ENCODE data around the gene NCL.

The NCL gene

DNA sequence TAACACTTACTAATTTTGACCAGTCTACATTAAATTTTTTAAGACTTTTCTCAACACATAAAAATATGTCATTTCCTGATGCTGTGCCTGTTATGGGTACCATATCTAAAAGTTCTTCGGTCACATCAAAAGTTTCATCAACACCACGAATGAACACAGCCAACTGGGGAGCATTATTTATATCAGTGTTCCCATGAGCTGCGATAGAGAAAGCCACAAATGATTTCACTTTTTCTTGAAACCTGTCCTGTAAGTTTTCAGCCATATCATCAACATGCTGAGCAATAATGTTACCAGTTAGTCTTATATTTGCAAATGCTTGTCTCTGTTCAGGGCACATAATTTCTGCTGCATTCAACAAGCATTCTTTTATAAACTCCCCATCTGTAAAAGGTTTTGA lies 30.4 kb upstream of the NCL start:
- Histone ChIP-seq H3K27me3 (ENCODE audit: insufficient read depth, low read length) (no peaks in the 10 kb centered on the region; the same call in 1 of the 2 replicates), H2AFZ (ENCODE audit: low read length) (no peak overlapping the region), H3K36me3 (ENCODE audit: insufficient read depth, low read length) (no peaks in the 10 kb centered on the region), H4K20me1 (ENCODE audit: insufficient read depth, low read length) (no peaks in the 10 kb centered on the region), H3K4me1 (ENCODE audit: insufficient read depth, low read length, severe bottlenecking) (no peaks in the 10 kb centered on the region), H3K4me3 (ENCODE audit: low read depth, low read length, poor library complexity, severe bottlenecking) (no peak overlapping the region), H3K27ac (ENCODE audit: low read depth, low read length, poor library complexity, severe bottlenecking) (no peak overlapping the region), H3K9me3 (ENCODE audit: low read length) (no peaks in the 10 kb centered on the region), H3F3A (ENCODE audit: insufficient read depth, low read length) (no peaks in the 10 kb centered on the region), H3K9ac (ENCODE audit: low read length) (no peak overlapping the region), H3K4me2 (ENCODE audit: low read length) (no peak overlapping the region), H3K9me2 (ENCODE audit: low read depth, low read length) (no peaks in the 10 kb centered on the region), H3K79me2 (ENCODE audit: insufficient read depth, low read length) (no peaks in the 10 kb centered on the region)
- TF ChIP-seq, protein P1, sequence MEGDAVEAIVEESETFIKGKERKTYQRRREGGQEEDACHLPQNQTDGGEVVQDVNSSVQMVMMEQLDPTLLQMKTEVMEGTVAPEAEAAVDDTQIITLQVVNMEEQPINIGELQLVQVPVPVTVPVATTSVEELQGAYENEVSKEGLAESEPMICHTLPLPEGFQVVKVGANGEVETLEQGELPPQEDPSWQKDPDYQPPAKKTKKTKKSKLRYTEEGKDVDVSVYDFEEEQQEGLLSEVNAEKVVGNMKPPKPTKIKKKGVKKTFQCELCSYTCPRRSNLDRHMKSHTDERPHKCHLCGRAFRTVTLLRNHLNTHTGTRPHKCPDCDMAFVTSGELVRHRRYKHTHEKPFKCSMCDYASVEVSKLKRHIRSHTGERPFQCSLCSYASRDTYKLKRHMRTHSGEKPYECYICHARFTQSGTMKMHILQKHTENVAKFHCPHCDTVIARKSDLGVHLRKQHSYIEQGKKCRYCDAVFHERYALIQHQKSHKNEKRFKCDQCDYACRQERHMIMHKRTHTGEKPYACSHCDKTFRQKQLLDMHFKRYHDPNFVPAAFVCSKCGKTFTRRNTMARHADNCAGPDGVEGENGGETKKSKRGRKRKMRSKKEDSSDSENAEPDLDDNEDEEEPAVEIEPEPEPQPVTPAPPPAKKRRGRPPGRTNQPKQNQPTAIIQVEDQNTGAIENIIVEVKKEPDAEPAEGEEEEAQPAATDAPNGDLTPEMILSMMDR (IDR thresholded peaks at IDR 0.05; ENCODE audit: low read length): no peak
- TF ChIP-seq EZH2 (IDR thresholded peaks at IDR 0.05; ENCODE audit: borderline replicate concordance, low read length): no peak

DNA sequence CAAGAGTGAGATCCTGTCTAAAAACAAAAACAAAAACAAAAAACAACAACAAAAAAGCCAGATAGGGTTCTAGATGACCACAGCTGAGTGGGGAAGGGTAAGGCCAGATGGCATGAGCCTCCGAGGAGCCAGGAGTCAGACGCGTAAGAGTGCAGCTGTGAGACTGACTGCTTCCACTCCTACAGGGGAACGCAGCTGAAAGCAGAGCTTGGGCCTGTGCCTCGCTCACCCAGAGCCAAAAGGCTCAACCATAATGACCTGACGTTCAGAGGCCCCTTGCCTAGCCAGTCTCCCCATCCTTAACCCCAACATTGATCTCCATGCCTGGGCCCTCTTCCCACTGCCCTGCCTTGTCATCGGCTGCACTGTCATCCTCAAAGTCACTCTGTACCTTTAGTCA lies 26.5 kb upstream of the NCL start:
- TF ChIP-seq EZH2 (IDR thresholded peaks at IDR 0.05; ENCODE audit: borderline replicate concordance, low read length): no peak
- TF ChIP-seq, protein P1 (IDR thresholded peaks at IDR 0.05; ENCODE audit: low read length): no peak
- no peaks in the 10 kb centered on the region for H3K4me1 ChIP-seq (ENCODE audit: insufficient read depth, low read length, severe bottlenecking)
- no peaks in the 10 kb centered on the region for H3K9me2 ChIP-seq (ENCODE audit: low read depth, low read length)
- no peaks in the 10 kb centered on the region for H3F3A ChIP-seq (ENCODE audit: insufficient read depth, low read length)
- H3K79me2 ChIP-seq (ENCODE audit: insufficient read depth, low read length): no peaks in the 10 kb centered on the region
- no peaks in the 10 kb centered on the region for H3K9me3 ChIP-seq (ENCODE audit: low read length)
- no peak overlapping the region for H3K27ac ChIP-seq (ENCODE audit: low read depth, low read length, poor library complexity, severe bottlenecking)
- no peaks in the 10 kb centered on the region for H3K36me3 ChIP-seq (ENCODE audit: insufficient read depth, low read length)
- H2AFZ ChIP-seq (ENCODE audit: low read length): no peak overlapping the region
- no peaks in the 10 kb centered on the region; the same call in 1 of the 2 replicates for H3K27me3 ChIP-seq (ENCODE audit: insufficient read depth, low read length)
- no peak overlapping the region for H3K4me2 ChIP-seq (ENCODE audit: low read length)
- no peak overlapping the region for H3K4me3 ChIP-seq (ENCODE audit: low read depth, low read length, poor library complexity, severe bottlenecking)
- H4K20me1 ChIP-seq (ENCODE audit: insufficient read depth, low read length): no peaks in the 10 kb centered on the region
- no peak overlapping the region for H3K9ac ChIP-seq (ENCODE audit: low read length)

- no peaks in the 10 kb centered on the region for H3F3A ChIP-seq (ENCODE audit: insufficient read depth, low read length)
- no peak overlapping the region for H3K27ac ChIP-seq (ENCODE audit: low read depth, low read length, poor library complexity, severe bottlenecking)
- H3K4me1 ChIP-seq (ENCODE audit: insufficient read depth, low read length, severe bottlenecking): no peaks in the 10 kb centered on the region
- no peak overlapping the region for H2AFZ ChIP-seq (ENCODE audit: low read length)
- TF ChIP-seq, protein P1 (IDR thresholded peaks at IDR 0.05; ENCODE audit: low read length): peak; percentile 50; the same call in 1 of the 2 replicates
- no peak for TF ChIP-seq EZH2 (IDR thresholded peaks at IDR 0.05; ENCODE audit: borderline replicate concordance, low read length)
- no peaks in the 10 kb centered on the region for H3K9me2 ChIP-seq (ENCODE audit: low read depth, low read length)
- no peaks in the 10 kb centered on the region; the same call in 1 of the 2 replicates for H3K27me3 ChIP-seq (ENCODE audit: insufficient read depth, low read length)
- H3K9me3 ChIP-seq (ENCODE audit: low read length): no peaks in the 10 kb centered on the region
- H4K20me1 ChIP-seq (ENCODE audit: insufficient read depth, low read length): no peaks in the 10 kb centered on the region
- no peak overlapping the region for H3K4me3 ChIP-seq (ENCODE audit: low read depth, low read length, poor library complexity, severe bottlenecking)
- no peak overlapping the region for H3K9ac ChIP-seq (ENCODE audit: low read length)
- H3K4me2 ChIP-seq (ENCODE audit: low read length): no peak overlapping the region
- no peaks in the 10 kb centered on the region for H3K36me3 ChIP-seq (ENCODE audit: insufficient read depth, low read length)
- no peaks in the 10 kb centered on the region for H3K79me2 ChIP-seq (ENCODE audit: insufficient read depth, low read length)
Observed at GRCh38 chr2:231489990-231490389, 25.7 kb upstream of the NCL start.
